ENCODE data around the gene FBXW9.

GRCh38 chr19:12705654-12706331 is 9.4 kb upstream of the FBXW9 start:
- no peak for TF ChIP-seq CTCF (conservative IDR thresholded peaks at IDR 0.05)
- TF ChIP-seq EZH2 (IDR thresholded peaks at IDR 0.05; ENCODE audit: low read depth): no peak
